Measurements from ENCODE around the gene TGFB1I1. TPM values are rescaled to one million over a fixed set of nuclear protein-coding genes. Genes with fewer than 3 reads are reported as not detected.

Gene TGFB1I1
- total RNA-seq, 2 donors from 2014 or later, result 7.5 to 10.0 TPM

DNA sequence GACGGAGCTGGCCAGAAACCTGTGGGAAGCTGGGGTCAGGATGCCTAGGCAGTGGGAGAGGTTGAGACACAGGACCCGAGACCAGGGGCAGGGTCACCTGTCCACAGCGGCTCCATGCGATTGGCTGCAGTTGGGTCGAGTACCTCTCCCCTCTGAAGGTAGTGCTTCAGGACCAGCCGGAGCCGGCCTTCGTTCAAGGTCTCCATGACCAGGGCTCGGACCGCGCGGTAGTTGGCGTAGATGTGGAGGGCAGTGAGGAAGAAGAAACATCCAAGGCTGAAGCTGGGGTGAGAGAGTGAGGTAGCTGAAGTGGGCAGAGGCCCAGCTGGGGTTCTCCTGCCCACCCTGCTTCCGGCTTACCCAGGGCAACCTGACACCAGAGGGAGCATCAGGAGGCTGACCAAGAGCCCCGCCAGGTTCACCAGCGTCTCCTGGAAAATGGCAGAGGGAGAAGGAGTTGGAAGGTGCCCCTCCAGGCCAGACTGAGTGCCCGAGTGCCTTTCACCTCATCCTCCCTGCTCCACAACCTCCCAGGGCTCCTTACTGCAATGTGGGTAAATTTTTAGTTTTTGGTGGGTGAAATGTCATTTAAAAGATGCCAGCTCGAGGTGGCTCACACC is 21.7 kb downstream of the TGFB1I1 start:
- H3K27me3 ChIP-seq (ENCODE audit: control insufficient read depth, insufficient read depth, low read length, poor library complexity, severe bottlenecking), result peaks cover 7% of the 10 kb centered on the region

DNA sequence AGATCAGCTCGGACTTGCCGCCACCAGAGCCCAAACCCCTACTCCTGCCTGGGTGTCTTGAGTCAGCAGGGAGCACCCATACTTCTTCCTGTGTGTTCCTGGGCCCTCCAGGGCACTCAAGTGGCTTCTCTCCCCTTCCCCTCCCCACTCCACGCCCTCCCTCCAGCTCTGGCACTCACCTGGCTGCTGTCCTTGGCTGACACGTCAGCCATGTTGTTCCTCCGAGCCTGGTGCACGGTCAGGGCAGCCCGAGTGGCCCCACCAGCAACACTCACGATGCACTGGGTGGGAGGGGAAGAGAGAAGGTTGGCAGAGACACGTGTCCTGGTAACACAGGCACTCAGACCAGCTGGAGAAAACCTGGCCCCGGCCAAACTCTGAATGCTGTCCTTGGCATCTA is 24.7 kb downstream of the TGFB1I1 start:
- Histone ChIP-seq H3K27me3 (ENCODE audit: control insufficient read depth, insufficient read depth, low read length, poor library complexity, severe bottlenecking) (no peaks in the 10 kb centered on the region), H3K27ac (ENCODE audit: low read depth, low read length) (no peak overlapping the region), H3K36me3 (ENCODE audit: control insufficient read depth, insufficient read depth, low read length) (peaks cover 20% of the 10 kb centered on the region), H3K9me3 (ENCODE audit: control insufficient read depth, low read length) (no peaks in the 10 kb centered on the region), H3K4me3 (ENCODE audit: low read length) (no peak overlapping the region), H3K4me1 (ENCODE audit: control insufficient read depth, insufficient read depth, low read length) (no peaks in the 10 kb centered on the region), H3K9ac (ENCODE audit: extremely low read depth, low read length, poor library complexity, severe bottlenecking) (no peak overlapping the region)
- Mint-ChIP-seq H3K36me3 (ENCODE audit: low read depth) (peaks cover 52% of the 10 kb centered on the region), H3K9me3 (no peaks in the 10 kb centered on the region), H3K27me3 (ENCODE audit: insufficient read depth) (no peaks in the 10 kb centered on the region), H3K4me1 (peaks cover 1% of the 10 kb centered on the region), H3K4me3 (no peak overlapping the region), H3K27ac (no peak overlapping the region)
- DNase-seq, result no peak
- WGBS, 2 experiments (ENCODE audit: insufficient coverage in 1 of 2, insufficient read length in 1 of 2), result 93 to 98% methylated on average over 6 to 10 of the region's 10 CpGs
- TF ChIP-seq, protein P1, sequence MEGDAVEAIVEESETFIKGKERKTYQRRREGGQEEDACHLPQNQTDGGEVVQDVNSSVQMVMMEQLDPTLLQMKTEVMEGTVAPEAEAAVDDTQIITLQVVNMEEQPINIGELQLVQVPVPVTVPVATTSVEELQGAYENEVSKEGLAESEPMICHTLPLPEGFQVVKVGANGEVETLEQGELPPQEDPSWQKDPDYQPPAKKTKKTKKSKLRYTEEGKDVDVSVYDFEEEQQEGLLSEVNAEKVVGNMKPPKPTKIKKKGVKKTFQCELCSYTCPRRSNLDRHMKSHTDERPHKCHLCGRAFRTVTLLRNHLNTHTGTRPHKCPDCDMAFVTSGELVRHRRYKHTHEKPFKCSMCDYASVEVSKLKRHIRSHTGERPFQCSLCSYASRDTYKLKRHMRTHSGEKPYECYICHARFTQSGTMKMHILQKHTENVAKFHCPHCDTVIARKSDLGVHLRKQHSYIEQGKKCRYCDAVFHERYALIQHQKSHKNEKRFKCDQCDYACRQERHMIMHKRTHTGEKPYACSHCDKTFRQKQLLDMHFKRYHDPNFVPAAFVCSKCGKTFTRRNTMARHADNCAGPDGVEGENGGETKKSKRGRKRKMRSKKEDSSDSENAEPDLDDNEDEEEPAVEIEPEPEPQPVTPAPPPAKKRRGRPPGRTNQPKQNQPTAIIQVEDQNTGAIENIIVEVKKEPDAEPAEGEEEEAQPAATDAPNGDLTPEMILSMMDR (conservative IDR thresholded peaks at IDR 0.05), result no peak

More for the DNA sequence above, 21.7 kb downstream of the TGFB1I1 start:
- H3K36me3 ChIP-seq (ENCODE audit: control insufficient read depth, insufficient read depth, low read length), result peaks cover 13% of the 10 kb centered on the region
- 92 to 100% methylated on average over 9 to 18 of the region's 18 CpGs for WGBS, 2 experiments (ENCODE audit: insufficient coverage in 1 of 2, insufficient read length in 1 of 2)
- H3K36me3 Mint-ChIP-seq (ENCODE audit: low read depth), result peaks cover 62% of the 10 kb centered on the region
- H3K4me1 ChIP-seq (ENCODE audit: control insufficient read depth, insufficient read depth, low read length), result no peaks in the 10 kb centered on the region
- no peaks in the 10 kb centered on the region for H3K9me3 ChIP-seq (ENCODE audit: control insufficient read depth, low read length)
- no peak overlapping the region for H3K4me3 Mint-ChIP-seq
- TF ChIP-seq, protein P1 (conservative IDR thresholded peaks at IDR 0.05), result no peak
- no peak for DNase-seq
- no peaks in the 10 kb centered on the region for H3K4me1 Mint-ChIP-seq
- H3K27ac Mint-ChIP-seq, result no peak overlapping the region
- no peak overlapping the region for H3K4me3 ChIP-seq (ENCODE audit: low read length)
- H3K9ac ChIP-seq (ENCODE audit: extremely low read depth, low read length, poor library complexity, severe bottlenecking), result no peak overlapping the region
- H3K27me3 Mint-ChIP-seq (ENCODE audit: insufficient read depth), result peaks cover 14% of the 10 kb centered on the region
- H3K27ac ChIP-seq (ENCODE audit: low read depth, low read length), result no peak overlapping the region
- no peaks in the 10 kb centered on the region for H3K9me3 Mint-ChIP-seq

DNA sequence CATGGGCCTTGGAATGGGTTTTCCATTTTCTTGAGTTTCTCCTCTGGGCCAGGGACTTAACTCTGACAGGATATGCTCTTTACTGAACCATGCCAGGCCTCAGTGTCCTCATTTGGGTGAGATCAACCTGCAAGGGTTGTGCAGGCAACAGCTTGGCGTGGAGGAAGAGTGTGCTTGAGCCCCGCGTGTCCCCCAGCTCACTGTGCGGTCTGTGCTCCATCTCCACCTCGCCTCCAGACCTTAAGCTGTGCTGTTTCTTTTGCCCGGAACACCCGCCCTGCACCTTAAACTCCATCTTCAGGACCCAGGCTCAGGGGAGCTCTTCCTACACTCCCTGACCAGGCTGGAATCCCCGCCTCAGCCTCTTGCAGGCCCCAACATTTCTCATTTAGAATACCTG is 26.5 kb downstream of the TGFB1I1 start:
- no peaks in the 10 kb centered on the region for H3K9me3 Mint-ChIP-seq
- Histone ChIP-seq H3K36me3 (ENCODE audit: control insufficient read depth, insufficient read depth, low read length) (peaks cover 20% of the 10 kb centered on the region), H3K27ac (ENCODE audit: low read depth, low read length) (no peak overlapping the region), H3K4me3 (ENCODE audit: low read length) (no peak overlapping the region), H3K27me3 (ENCODE audit: control insufficient read depth, insufficient read depth, low read length, poor library complexity, severe bottlenecking) (no peaks in the 10 kb centered on the region), H3K9me3 (ENCODE audit: control insufficient read depth, low read length) (no peaks in the 10 kb centered on the region), H3K4me1 (ENCODE audit: control insufficient read depth, insufficient read depth, low read length) (no peaks in the 10 kb centered on the region), H3K9ac (ENCODE audit: extremely low read depth, low read length, poor library complexity, severe bottlenecking) (no peak overlapping the region)
- H3K4me1 Mint-ChIP-seq, result peaks cover 5% of the 10 kb centered on the region
- TF ChIP-seq, protein P1 (conservative IDR thresholded peaks at IDR 0.05), result no peak
- no peak for DNase-seq
- no peak overlapping the region for H3K27ac Mint-ChIP-seq
- WGBS, 2 experiments (ENCODE audit: insufficient coverage in 1 of 2, insufficient read length in 1 of 2), result 94 to 100% methylated on average over 3 to 8 of the region's 8 CpGs
- H3K36me3 Mint-ChIP-seq (ENCODE audit: low read depth), result peaks cover 34% of the 10 kb centered on the region
- H3K27me3 Mint-ChIP-seq (ENCODE audit: insufficient read depth), result no peaks in the 10 kb centered on the region
- H3K4me3 Mint-ChIP-seq, result no peak overlapping the region
